NOMO-1 treated with DMSO at 0.1 percent for 48 hours (cell line): Measurements from ENCODE around the gene NCK2.
"Not testable (repeated sequence)": the region's sequence is repeated elsewhere in the genome, so short reads cannot be mapped to it uniquely, and the experiment has no call there.

Experiments
- DNase-seq: peaks from one replicate; lab custom pipeline; 2025; ENCODE audit not compliant: unreplicated experiment; lab: John Stamatoyannopoulos, UW

NCK2 gene

DNA sequence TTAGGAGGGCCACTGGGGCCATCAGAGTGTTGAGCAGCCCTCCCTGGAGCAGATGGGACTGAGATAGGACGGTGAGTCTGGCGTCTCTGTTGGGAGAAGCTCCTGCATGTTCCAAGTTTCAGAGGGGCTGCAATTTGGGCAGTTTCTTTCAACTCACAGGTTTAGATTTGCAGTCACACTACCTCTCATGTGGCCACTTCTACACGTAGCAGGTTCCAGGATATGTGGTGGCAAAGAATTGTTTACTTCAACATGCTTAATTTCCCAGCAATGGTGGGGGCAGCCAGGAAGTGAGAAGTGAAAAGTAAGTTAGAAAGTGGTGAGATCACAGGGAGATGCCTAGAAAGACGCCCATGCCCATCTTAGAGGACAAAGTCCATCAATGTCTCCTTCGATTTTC lies 9.3 kb downstream of the NCK2 start:
- DNase-seq = no peak

DNA sequence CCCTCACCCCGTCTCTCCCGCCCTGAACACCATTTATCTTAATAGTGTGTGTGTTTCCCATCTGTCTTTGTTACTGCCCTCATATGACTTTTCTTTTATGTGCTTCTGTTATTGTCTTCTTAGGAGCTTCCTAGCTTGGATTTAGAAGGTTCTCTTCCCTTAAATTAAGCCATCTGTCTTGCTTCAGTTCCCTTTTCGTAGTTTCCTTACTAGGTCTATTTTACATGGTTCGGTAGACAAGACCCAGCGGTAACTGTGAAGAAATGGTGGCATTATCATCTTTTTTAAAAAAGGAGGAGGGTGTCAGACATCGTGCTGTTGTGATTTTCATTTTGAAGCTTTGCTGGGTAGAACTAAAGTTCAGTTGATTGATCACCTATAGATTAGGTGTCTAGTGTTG lies 10.3 kb downstream of the NCK2 start:
- peak; percentile 83 for DNase-seq

DNA sequence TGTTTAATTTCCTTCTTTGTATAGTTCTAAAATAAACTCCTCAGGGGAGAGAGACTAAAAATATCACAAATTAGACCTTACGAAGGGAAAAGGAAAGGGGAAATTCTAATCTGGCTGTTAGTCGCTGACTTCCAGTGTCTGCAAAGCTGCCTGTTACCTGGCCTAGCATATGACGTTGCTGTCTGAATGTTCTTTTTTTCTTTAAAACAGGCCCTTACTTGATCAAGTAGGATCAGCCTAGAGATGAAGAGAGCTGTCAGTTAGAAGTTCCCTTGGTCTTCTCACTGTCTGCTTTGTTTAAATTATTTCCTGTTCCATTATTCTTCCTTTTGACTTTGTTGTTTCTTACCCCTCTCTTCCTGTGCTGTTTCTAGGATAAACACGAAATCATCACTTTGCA lies 11.2 kb downstream of the NCK2 start:
- DNase-seq = no peak

DNA sequence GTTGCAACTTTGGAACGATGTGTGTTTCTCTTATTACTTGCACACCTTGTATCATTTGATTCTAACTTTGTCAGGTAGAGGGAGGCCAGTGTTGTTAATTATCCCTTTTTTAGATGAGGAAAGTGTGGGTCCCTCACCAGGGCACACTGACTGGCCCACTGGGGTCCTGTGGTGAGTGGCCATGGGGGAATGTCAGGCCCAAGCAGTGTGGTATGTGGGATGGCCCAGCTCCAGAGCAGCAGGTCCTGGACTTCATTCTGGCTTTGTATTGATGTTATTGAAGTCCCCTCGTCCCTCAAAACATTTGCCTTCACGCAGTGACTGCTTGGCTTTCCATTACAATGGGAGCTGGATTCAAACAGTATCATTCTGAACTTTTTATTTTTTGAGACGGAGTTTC lies 11.7 kb downstream of the NCK2 start:
- DNase-seq = no peak

DNA sequence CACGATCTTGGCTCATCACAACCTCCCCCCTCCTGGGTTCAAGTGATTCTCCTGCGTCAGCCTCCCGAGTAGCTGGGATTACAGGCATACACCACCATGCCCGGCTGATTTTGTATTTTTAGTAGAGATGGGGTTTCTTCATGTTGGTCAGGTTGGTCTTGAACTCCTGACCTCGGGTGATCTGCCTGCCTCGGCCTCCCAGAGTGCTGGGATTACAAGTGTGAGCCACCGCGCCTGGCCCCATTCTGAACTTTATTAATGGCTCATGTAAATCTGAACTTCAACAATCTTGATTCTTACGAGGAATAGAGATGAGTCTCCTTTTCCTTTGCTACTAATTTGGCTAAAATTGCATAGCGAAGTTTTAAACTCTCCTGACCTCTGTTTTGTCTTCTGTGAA lies 12.2 kb downstream of the NCK2 start:
- not testable (repeated sequence) for DNase-seq

DNA sequence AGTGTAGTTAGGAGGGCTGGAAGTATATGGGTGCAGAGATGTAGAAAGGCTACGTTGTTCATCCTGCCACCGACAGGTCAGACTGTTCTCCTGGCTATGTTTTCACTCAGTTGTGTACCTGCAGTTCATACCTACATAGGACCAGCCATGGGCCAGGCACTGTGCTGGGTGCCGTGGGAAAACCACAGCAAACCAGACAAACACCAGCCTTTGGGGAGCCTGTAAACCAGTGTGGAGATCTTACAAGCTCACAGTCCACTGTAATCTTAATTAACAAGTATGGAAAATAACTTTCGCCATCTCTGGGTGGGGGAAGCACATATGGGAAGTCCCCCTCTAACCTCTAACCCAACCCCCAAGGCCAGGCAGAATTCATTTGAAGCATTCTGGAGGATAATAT lies 12.7 kb downstream of the NCK2 start:
- DNase-seq = no peak

DNA sequence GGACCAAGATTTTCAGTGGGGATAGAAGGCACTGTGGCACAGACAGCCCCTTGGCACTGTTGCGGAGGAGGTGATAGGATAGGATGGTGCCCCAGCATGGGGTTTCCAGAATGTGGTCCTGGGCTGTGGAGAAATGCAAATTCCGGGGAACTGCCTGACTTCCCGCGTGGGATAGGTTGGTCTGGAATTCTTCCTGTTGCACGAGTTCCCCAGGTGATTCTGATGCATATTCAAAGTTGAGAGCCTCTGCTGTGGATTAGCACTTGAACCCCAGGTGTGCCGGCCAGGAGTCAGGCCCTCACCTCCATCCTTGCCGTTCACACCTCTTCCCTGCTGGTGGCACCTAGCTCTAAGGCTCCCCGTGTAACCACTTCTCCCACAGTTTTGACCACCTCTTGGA lies 15.5 kb downstream of the NCK2 start:
- no peak for DNase-seq

DNA sequence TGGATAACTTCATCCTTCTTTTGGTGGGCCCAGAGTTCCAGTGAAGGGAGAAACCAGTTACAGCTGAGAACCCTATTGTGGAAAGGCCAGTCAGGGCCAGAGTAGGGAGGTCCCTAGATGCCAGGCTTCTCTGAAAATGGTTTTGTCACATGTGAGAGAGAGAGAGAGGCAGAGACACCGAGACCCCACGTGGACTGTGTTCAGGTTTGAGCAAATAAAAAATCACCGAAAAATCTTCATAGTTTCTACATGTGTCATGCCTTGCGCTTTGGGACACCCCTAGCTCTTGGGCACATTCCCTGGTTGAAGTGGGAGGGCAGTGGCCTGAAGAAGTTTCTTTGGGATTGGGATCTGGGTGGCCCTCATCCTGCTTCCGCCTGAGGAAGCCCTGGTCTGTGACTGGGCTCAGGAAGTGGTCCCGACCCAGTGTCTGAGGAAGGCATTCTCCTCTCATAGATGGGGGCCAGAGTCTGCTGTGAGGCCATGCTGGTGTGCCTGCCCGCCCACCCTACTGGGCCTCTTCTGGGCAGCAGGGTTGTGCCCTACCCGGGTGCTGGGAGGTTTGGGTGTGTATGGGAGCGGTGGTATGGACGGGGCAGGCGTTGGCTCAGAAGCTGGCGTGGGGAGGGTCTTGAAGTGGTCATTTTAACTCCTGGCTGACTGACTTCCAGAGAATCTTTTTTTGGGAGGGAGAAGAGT lies 16.1 kb downstream of the NCK2 start:
- DNase-seq = no peak

DNA sequence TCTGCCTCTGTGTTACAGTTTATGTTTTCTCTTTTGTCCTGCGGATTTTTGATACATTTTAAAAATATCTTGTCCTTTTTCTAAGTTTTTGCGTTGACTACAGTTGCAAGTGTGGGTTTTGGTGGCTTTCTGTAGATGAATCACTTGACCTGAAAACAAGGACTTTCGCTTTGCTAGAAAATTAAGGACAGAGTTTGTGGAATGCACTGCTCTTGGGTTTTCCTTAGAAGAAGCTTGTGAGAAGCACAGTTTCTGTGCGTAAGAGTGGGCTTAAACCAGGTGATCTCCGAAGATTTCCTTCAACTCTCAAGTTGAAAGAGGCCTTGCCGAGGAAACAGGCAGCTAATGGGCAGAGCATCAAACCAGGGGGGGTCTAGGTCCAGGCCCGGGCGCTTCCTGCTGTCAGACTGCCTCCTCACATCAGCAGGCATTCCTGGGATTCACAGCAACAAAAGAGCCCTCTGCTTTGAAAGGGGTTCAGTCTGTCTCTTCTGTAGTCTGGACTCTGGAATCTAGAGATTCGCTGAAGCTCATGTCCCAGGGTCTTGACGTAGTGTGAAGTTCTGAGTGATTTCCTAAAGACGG lies 17.3 kb downstream of the NCK2 start:
- no peak for DNase-seq

DNA sequence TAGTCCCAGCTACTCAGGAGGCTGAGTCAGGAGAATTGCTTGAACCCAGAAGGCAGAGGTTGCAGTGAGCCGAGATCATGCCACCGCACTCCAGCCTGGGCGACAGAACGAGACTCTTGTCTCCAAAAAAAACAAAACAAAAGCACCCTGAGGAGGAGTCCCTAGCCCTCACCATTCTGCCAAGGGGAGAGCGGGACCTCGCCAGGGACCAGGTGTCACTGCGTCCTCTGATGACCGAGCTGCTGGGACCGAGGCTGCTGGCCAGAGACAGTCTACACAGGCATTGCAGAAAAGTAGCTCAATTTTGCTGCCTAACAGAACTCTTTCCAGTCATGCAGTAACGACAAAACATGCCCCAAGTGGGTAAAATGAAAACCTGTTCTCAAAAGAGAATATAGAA lies 18.4 kb downstream of the NCK2 start:
- DNase-seq = no peak

DNA sequence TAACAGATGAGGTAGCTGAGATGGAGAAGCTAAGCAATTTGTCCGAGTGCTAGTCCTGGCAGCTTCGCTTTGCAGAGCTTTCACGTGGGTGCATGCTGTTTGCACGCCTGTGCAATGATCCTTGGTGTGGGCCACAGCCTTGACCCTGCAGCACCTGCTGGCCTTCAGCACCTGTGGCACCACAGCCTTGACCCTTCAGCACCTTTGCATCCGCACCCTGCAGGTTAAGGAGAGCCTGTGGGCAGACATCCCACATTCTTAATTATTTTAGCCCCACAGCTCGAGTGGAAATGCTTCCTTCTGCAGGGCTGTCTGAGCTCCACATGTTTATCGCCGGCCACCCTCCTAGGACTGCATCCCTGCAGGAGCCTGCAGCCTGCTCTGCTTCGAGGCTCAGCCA lies 19.3 kb downstream of the NCK2 start:
- no peak for DNase-seq

DNA sequence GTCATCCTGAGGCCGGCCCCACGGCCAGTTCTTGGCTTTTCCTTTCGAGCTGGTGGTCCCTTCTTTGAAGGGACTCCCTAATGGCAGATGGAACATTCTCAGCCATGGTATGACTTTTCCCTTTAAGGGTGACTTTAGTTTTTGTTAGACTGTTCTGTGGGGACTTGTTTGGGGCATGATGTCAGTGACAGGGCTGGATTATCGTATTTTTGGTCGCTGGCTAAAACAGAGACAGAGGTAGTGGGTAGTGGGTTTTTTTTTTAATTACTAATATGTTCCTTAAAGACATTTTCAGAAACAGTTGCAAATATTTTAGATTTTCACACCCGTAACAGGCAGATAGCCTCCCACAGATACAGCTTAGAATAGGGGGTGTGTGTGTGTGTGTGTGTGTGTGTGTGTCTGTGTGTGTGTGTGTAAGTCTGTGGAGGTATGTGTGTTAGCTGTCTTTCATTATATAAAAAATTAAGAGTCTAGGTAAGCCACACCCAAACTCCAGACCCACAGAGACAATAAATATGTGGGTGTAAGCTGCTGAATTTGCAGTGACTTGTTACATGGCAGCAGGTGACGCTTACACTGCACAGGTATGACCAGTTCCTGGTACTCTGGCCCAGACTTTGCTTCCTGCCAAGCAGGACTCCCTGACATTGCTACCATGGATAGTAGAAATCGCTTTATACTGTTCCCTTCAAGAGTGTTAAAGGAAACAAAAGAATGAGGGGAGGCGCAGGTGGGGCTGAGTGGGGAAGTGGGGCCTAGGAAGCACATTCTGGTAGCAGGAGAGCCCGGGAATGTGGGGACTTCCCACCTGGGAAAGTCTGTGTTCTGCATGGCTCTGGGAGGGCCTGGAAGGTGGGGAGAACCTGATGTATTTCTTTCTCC lies 20.9 kb downstream of the NCK2 start:
- DNase-seq = no peak

DNA sequence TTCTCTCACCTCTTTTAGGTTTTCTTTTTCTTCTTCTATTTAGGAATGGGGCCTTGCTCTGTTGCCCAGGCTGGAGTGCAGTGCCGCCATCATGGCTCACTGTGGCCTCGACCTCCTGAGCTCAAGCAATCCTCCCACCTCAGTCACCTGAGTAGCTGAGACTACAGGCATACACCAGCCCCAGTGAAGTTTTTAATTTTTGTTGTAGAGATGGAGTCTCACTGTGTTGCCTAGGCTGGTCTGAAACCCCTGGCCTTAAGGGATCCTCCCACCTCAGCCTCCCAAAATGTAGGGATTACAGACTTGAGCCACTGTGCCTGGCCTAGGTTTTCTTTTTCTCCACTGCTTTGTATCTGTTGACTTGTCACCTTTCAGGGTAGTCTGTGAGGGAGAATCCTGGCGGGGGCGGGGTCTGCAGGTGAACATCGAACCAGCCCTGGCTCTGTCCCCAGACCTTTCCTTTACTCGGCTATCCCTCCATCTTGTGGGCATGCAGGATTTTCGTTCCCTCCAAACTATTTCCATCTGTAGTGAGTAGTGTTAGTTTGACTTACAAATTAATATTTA lies 21.7 kb downstream of the NCK2 start:
- DNase-seq = no peak

DNA sequence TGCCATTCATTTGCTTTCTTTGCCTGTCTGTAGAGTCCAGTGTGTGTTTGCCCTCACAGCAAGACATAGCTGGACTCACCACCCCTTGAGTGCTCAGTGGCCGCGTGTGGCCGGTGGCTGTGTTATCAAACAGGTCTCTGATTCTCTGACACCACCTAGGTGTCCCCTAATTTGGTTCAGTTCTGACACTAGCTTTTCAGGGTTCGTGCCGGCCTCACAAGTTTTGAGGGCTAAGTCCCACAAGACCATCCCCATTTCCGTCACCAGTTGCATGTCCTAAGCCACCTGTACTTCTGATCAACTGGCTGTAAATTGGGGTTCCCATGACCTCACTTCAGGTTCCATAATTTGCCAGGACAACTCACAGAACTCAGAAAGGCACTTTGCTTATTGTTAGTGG lies 23.5 kb downstream of the NCK2 start:
- no peak for DNase-seq

DNA sequence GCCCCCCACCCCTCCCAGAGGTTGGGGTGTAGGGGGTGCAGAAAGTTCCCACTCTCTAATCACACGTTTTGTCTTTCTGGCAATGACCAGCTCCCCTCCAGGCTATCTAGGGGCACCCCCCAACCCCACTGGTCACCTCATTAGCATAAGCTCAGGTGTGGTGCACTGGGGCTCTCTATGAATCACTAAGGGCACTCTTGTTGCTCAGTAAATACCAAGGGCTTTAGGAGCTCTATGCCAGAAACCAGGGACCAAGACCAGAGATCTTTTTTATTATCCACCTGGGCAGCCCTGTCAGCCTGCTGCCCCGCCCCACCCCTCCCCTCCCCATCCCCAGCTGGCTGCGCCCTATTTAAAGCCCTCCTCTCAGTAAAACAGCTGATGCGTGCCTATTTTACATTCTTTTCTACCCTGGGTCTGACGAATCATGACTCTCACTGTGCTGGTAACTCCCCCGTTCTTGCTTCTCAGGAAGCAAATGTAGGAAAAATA lies 24.3 kb downstream of the NCK2 start:
- no peak for DNase-seq

DNA sequence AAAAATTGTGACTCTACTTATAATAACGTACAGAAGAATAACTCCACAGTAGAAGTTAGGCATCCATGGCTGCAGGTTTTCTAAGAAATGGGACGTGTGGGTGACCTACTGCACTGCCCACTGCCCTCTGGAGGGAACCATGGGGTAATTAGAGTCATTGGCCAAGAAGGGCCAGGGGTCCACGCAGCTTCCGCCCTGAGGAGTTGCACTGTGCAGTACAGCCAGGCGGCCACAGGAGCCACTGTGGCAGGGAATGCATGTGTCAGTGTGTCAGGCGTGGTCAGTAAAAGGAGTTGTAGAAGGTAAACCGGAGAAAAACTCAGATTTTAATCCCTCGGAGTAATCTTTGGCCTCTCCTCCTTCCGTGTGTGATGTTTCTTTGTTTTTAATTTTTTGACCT lies 24.8 kb downstream of the NCK2 start:
- DNase-seq = no peak

DNA sequence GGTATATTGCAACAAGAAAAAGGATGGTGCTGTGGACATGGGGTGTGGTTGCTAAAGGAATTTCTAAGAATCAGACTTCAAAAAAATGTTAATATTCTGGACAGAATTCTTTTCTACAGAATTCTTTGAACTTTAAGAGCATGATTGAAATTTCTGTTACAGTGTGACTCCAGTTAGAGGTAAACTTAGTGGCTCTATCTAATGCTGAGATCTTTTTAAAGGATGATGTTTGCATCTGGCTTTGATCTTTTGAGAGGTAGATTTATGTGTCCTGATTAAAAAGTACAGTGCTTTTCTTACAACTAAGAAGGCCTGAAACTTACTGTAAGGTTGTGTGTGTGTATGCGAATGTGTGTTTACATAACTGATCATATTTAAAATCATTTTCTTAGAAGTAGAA lies 25.4 kb downstream of the NCK2 start:
- no peak for DNase-seq

DNA sequence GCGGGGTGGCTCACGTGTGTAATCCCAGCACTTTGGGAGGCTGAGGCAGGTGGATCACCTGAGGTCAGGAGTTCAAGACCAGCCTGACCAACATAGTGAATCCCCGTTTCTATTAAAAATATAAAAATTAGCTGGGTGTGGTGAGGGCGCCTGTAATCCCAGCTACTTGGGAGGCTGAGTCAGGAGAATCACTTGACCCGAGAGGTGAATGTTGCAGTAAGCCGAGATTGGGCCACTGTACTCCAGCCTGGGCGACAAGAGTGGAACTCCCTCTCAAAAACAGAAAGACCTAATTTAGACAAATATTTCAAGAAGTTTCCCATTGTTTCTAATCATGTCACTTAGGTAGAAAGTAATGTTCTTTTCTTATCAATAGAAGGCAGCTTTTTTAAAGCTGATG lies 26.6 kb downstream of the NCK2 start:
- DNase-seq = not testable (repeated sequence)

DNA sequence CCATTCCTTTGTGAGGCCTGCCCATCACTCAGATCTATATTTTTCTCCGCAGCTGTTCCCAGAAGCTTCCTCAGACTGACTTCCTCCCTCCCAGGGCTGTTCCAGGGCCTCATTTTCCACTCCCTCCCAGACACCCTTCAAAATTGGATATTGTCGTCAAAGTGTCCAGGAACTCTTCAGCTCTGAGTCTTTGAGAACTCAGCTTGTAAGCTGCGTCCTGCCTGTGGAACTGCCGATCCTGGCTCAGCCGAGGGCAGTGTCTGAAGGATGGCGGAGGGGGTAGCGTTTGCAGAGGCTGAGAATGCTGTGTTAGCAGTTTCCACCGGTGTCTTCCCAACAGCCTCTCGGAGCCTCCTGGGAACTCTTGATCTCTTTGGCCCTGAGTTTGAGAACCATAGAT lies 27.1 kb downstream of the NCK2 start:
- no peak for DNase-seq

DNA sequence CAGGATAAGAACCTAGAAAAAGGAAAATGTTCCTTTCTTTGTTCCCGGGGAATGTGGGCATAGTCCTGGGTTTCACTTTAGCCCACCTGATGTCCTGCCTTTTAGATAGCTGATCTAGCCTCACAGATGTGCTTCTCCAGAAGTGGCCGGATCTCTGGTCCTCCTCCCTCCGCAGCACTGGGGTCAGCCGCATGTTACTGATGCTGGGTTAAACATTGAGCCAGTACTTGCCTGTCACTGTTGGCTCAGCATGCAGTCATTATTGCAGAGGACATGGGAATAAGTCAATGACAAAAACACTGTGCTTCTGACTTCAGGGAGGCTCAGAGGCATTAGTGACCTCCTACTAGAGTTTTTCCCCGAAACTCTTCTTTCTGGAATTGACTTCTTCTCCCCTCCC lies 27.6 kb downstream of the NCK2 start:
- DNase-seq = no peak

DNA sequence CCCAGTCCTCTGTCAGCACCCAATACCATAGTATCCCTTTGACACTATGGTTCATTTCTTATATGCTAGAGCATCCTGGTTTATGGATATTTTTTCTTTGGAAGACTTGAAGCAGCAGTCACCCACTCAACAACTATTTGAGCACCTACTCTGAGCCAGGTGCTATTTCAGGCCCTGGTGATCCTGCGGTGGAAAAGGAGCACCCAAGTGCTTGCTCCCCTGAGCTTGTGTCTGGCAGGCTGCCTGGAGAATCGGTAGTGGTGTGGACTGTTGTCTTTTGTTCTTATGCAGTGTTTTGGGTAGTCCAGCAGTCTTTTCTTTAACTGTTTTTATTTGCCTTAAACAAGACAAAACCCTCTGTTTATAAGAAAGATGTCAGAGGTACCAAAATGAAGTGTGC lies 28.9 kb downstream of the NCK2 start:
- no peak for DNase-seq
